Stimulated activated naive B cell treated with anti-CD40 and anti-IgM and Interleukin-4, amounts not matched to agents 10 μg/mL and 1 μg/mL and 100 μg/mL, for 72 hours (primary cell): ENCODE data around the gene NOP9.

Experiments used
- ATAC-seq, 2 donors: fragments of 150-1000 bp; cut with Tn5 transposase; replicated peaks; 2 replicates each; pipeline ENCODE4 v1.10.0; 2021; ENCODE audit warnings: moderate library complexity in 1 of 2
- DNase-seq: peaks from one replicate; pipeline ENCODE4 v3.0.0; 2021
- H3K27ac Mint-ChIP-seq: one replicate; pipeline ENCODE4 v1.8.0; 2022; ENCODE audit warnings: mild to moderate bottlenecking, mixed read lengths
- H3K27me3 Mint-ChIP-seq, 2 donors: one replicate each; pipeline ENCODE4 v1.8.0; 2022; ENCODE audit warnings: mixed read lengths in 2 of 2
- H3K36me3 Mint-ChIP-seq, 2 donors: one replicate each; pipeline ENCODE4 v1.8.0; 2022; ENCODE audit warnings: mixed read lengths in 2 of 2, mild to moderate bottlenecking in 1 of 2
- H3K4me1 Mint-ChIP-seq, 2 donors: one replicate each; pipeline ENCODE4 v1.8.0; 2022; ENCODE audit warnings: mixed read lengths in 2 of 2, mild to moderate bottlenecking in 1 of 2
- H3K4me3 Mint-ChIP-seq, 2 donors: one replicate each; pipeline ENCODE4 v1.8.0; 2022; ENCODE audit warnings: mild to moderate bottlenecking in 2 of 2, mixed read lengths in 2 of 2, moderate library complexity in 1 of 2
- H3K9me3 Mint-ChIP-seq, 2 donors: one replicate each; pipeline ENCODE4 v1.8.0; 2022; ENCODE audit warnings: mixed read lengths in 2 of 2, mild to moderate bottlenecking in 1 of 2

Gene NOP9

GRCh38 chr14:24298892-24299254, 777 bp upstream of the NOP9 start:
- Mint-ChIP-seq H3K4me3 (peak overlapping the region; percentile 94 to 95), H3K36me3 (peaks cover 31 to 52% of the 10 kb centered on the region in 2 donors), H3K9me3 (no peaks in the 10 kb centered on the region), H3K4me1 (peaks cover 31 to 43% of the 10 kb centered on the region in 2 donors), H3K27me3 (no peaks in the 10 kb centered on the region), H3K27ac (peak overlapping the region; percentile 96)
- no peak for DNase-seq
- peak in 1 of 2 donors; percentile 1 for ATAC-seq

- peak overlapping the region; percentile 96 for H3K27ac Mint-ChIP-seq
- peaks cover 35 to 57% of the 10 kb centered on the region in 2 donors for H3K36me3 Mint-ChIP-seq
- peaks cover 31 to 43% of the 10 kb centered on the region in 2 donors for H3K4me1 Mint-ChIP-seq
- no peaks in the 10 kb centered on the region for H3K9me3 Mint-ChIP-seq
- peak overlapping the region; percentile 94 to 95 for H3K4me3 Mint-ChIP-seq
- DNase-seq (no peak), ATAC-seq (no peak)
- H3K27me3 Mint-ChIP-seq: no peaks in the 10 kb centered on the region
Measured at GRCh38 chr14:24300326-24300980, 803 bp downstream of the NOP9 start.

- DNase-seq (no peak), ATAC-seq (no peak)
- no peak overlapping the region for H3K27ac Mint-ChIP-seq
- peaks cover 37 to 73% of the 10 kb centered on the region in 2 donors for H3K36me3 Mint-ChIP-seq
- H3K27me3 Mint-ChIP-seq: no peaks in the 10 kb centered on the region
- no peaks in the 10 kb centered on the region for H3K9me3 Mint-ChIP-seq
- no peak overlapping the region for H3K4me3 Mint-ChIP-seq
- H3K4me1 Mint-ChIP-seq: peaks cover 21 to 39% of the 10 kb centered on the region in 2 donors
Measured at GRCh38 chr14:24304019-24304387, 4.4 kb downstream of the NOP9 start.

- no peak for ATAC-seq
- Mint-ChIP-seq H3K27me3 (no peaks in the 10 kb centered on the region), H3K4me3 (no peak overlapping the region), H3K9me3 (no peaks in the 10 kb centered on the region), H3K4me1 (peaks cover 33 to 54% of the 10 kb centered on the region in 2 donors), H3K27ac (peak overlapping the region; percentile 25), H3K36me3 (peaks cover 43 to 72% of the 10 kb centered on the region in 2 donors)
- no peak for DNase-seq
Measured at GRCh38 chr14:24307156-24307574, 7.5 kb downstream of the NOP9 start.

- Mint-ChIP-seq H3K36me3 (peaks cover 37 to 71% of the 10 kb centered on the region in 2 donors), H3K4me3 (no peak within 1 kb of the TSS), H3K4me1 (peaks cover 39 to 60% of the 10 kb centered on the region in 2 donors), H3K27ac (peak within 1 kb of the TSS; percentile 25), H3K27me3 (no peaks in the 10 kb centered on the region), H3K9me3 (no peaks in the 10 kb centered on the region)
- peak; percentile 50 for DNase-seq
- ATAC-seq: peak; percentile 13 to 30
Measured at GRCh38 chr14:24307575-24308341, 8.1 kb downstream of the NOP9 start, which contains the start of gene CIDEB. Gene CIDEB, minus strand, starts transcription at chr14:24307977. Its CDS starts 119 bp downstream, at chr14:24307858.

- Mint-ChIP-seq H3K9me3 (no peaks in the 10 kb centered on the region), H3K4me3 (no peak overlapping the region), H3K27me3 (no peaks in the 10 kb centered on the region), H3K36me3 (peaks cover 33 to 71% of the 10 kb centered on the region in 2 donors), H3K27ac (no peak overlapping the region), H3K4me1 (peaks cover 46 to 68% of the 10 kb centered on the region in 2 donors)
- ATAC-seq: no peak
- no peak for DNase-seq
Measured at GRCh38 chr14:24308342-24309124, 8.9 kb downstream of the NOP9 start.

- ATAC-seq (no peak), DNase-seq (no peak)
- H3K9me3 Mint-ChIP-seq: no peaks in the 10 kb centered on the region
- H3K4me1 Mint-ChIP-seq: peaks cover 58 to 80% of the 10 kb centered on the region in 2 donors
- peak within 1 kb of the TSS; percentile 63 for H3K27ac Mint-ChIP-seq
- peaks cover 27 to 66% of the 10 kb centered on the region in 2 donors for H3K36me3 Mint-ChIP-seq
- peak within 1 kb of the TSS; percentile 76 to 79 for H3K4me3 Mint-ChIP-seq
- H3K27me3 Mint-ChIP-seq: no peaks in the 10 kb centered on the region
Measured at GRCh38 chr14:24309538-24310264, 10.1 kb downstream of the NOP9 start, which contains the start of gene LTB4R2. Gene LTB4R2, plus strand, starts transcription at chr14:24310140. Its CDS starts 525 bp downstream, at chr14:24310665.

GRCh38 chr14:24310265-24310645, 10.6 kb downstream of the NOP9 start:
- Mint-ChIP-seq H3K27me3 (no peaks in the 10 kb centered on the region), H3K27ac (peak overlapping the region; percentile 63), H3K4me3 (peak overlapping the region; percentile 18 to 79), H3K4me1 (peaks cover 59 to 83% of the 10 kb centered on the region in 2 donors), H3K36me3 (peaks cover 24 to 61% of the 10 kb centered on the region in 2 donors), H3K9me3 (no peaks in the 10 kb centered on the region)
- ATAC-seq: no peak
- DNase-seq: no peak

- no peaks in the 10 kb centered on the region for H3K9me3 Mint-ChIP-seq
- H3K4me3 Mint-ChIP-seq: peak within 1 kb of the TSS; percentile 76 to 79
- peak within 1 kb of the TSS; percentile 84 for H3K27ac Mint-ChIP-seq
- DNase-seq (peak; percentile 65), ATAC-seq (peak; percentile 78 to 82)
- peaks cover 24 to 58% of the 10 kb centered on the region in 2 donors for H3K36me3 Mint-ChIP-seq
- peaks cover 59 to 82% of the 10 kb centered on the region in 2 donors for H3K4me1 Mint-ChIP-seq
- H3K27me3 Mint-ChIP-seq: no peaks in the 10 kb centered on the region
Measured at GRCh38 chr14:24310646-24311604, 11.3 kb downstream of the NOP9 start, which contains the start of gene LTB4R. Gene LTB4R, plus strand, starts transcription at chr14:24311502. Its CDS starts 4,150 bp downstream, at chr14:24315652.

- H3K4me3 Mint-ChIP-seq: peak overlapping the region; percentile 76 to 79
- no peak for DNase-seq
- H3K9me3 Mint-ChIP-seq: no peaks in the 10 kb centered on the region
- no peak for ATAC-seq
- peak overlapping the region; percentile 25 for H3K27ac Mint-ChIP-seq
- peaks cover 59 to 79% of the 10 kb centered on the region in 2 donors for H3K4me1 Mint-ChIP-seq
- no peaks in the 10 kb centered on the region for H3K27me3 Mint-ChIP-seq
- peaks cover 24 to 47% of the 10 kb centered on the region in 2 donors for H3K36me3 Mint-ChIP-seq
Measured at GRCh38 chr14:24311837-24312615, 12.4 kb downstream of the NOP9 start.

- ATAC-seq (peak in 1 of 2 donors; percentile 6), DNase-seq (no peak)
- H3K27me3 Mint-ChIP-seq: no peaks in the 10 kb centered on the region
- peaks cover 56 to 75% of the 10 kb centered on the region in 2 donors for H3K4me1 Mint-ChIP-seq
- H3K27ac Mint-ChIP-seq: peak overlapping the region; percentile 59
- H3K36me3 Mint-ChIP-seq: peaks cover 21 to 41% of the 10 kb centered on the region in 2 donors
- no peak overlapping the region for H3K4me3 Mint-ChIP-seq
- H3K9me3 Mint-ChIP-seq: no peaks in the 10 kb centered on the region
Measured at GRCh38 chr14:24312736-24313507, 13.3 kb downstream of the NOP9 start.
